ENCODE measurements around the gene ZDHHC11.

DNA sequence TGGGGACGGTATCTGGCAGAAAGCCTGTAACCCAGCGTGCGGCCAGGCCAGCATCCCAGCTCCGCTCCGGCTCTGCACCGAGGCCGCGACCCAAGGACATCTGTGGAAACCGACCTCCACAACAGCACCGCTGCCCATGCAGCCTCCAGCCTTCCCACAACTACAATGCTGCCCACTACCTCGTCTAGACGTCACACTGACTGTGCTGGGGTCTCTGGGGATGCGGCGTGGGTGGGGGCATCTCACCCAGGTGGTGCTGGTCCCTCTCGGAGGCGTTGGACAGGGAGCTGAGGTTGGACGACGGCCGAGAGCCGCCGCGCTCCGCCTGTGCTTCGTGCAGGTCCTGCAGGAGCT lies 14.4 kb upstream of the ZDHHC11 start:
- TF ChIP-seq, protein P1, sequence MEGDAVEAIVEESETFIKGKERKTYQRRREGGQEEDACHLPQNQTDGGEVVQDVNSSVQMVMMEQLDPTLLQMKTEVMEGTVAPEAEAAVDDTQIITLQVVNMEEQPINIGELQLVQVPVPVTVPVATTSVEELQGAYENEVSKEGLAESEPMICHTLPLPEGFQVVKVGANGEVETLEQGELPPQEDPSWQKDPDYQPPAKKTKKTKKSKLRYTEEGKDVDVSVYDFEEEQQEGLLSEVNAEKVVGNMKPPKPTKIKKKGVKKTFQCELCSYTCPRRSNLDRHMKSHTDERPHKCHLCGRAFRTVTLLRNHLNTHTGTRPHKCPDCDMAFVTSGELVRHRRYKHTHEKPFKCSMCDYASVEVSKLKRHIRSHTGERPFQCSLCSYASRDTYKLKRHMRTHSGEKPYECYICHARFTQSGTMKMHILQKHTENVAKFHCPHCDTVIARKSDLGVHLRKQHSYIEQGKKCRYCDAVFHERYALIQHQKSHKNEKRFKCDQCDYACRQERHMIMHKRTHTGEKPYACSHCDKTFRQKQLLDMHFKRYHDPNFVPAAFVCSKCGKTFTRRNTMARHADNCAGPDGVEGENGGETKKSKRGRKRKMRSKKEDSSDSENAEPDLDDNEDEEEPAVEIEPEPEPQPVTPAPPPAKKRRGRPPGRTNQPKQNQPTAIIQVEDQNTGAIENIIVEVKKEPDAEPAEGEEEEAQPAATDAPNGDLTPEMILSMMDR (IDR thresholded peaks at IDR 0.05) = no peak
- TF ChIP-seq POLR2AphosphoS5 (IDR thresholded peaks at IDR 0.05) = no peak

All from esophagus muscularis mucosa (tissue), 3 donors.